HepG2 (cell line): ENCODE results near the gene ZNF106. TPM values are rescaled to one million over a fixed set of nuclear protein-coding genes. Genes with fewer than 3 reads are reported as not detected.

ENCODE experiments used
- IKZF5 ChIP-seq: IDR thresholded peaks from 2 replicates; pipeline ENCODE4 v1.6.1; 2018; ENCODE audit warnings: missing genetic modification reagents, mild to moderate bottlenecking, missing compliant biosample characterization
- NFIB ChIP-seq: sonication (generic); formaldehyde crosslinking; IDR thresholded peaks from 2 replicates; pipeline ENCODE4 v1.9.0; 2021; ENCODE audit warnings: missing genetic modification reagents, mild to moderate bottlenecking, borderline replicate concordance
- ZFP1 ChIP-seq: IDR thresholded peaks from 2 replicates; pipeline ENCODE4 v1.6.1; 2016
- ZFY ChIP-seq: sonication (generic); formaldehyde crosslinking; IDR thresholded peaks from 2 replicates; pipeline ENCODE4 v1.4.0; 2020; ENCODE audit warnings: missing genetic modification reagents
- ZNF296 ChIP-seq: sonication (generic); formaldehyde crosslinking; conservative IDR thresholded peaks from 2 replicates; pipeline ENCODE4 v1.5.0; 2020; ENCODE audit warnings: mild to moderate bottlenecking, missing genetic modification reagents
- ZNF30 ChIP-seq: sonication (generic); formaldehyde crosslinking; IDR thresholded peaks from 2 replicates; pipeline ENCODE4 v1.5.0; 2020; ENCODE audit warnings: mild to moderate bottlenecking, missing genetic modification reagents
- ZNF446 ChIP-seq: sonication (generic); formaldehyde crosslinking; IDR thresholded peaks from 2 replicates; pipeline ENCODE4 v1.5.0; 2020; ENCODE audit warnings: mild to moderate bottlenecking, missing genetic modification reagents
- ZNF567 ChIP-seq: sonication (generic); formaldehyde crosslinking; IDR thresholded peaks from 2 replicates; pipeline ENCODE4 v1.8.1; 2023; ENCODE audit warnings: mild to moderate bottlenecking, missing genetic modification reagents, borderline replicate concordance
- ZNF839 ChIP-seq: sonication (generic); formaldehyde crosslinking; IDR thresholded peaks from 2 replicates; pipeline ENCODE4 v1.4.0; 2020; ENCODE audit warnings: missing genetic modification reagents, mild to moderate bottlenecking, borderline replicate concordance
- polyA plus RNA-seq, 8 experiments: library from polyadenylated mRNA; depleted of rRNA in 3 of 8; stranded (reverse) in 7 of 8; unstranded in 1 of 8; fragments of >200 nt; fragmentation: Illumina TruSeq in 4 of 8; extraction: Trizol in 4 of 8; gene quantifications; 2 replicates each; pipeline versions ENCODE4 v1.2.1 to v1.2.3, GENCODE V29; 2011 to 2016; ENCODE audit warnings: low read depth in 4 of 8, missing spikeins in 1 of 8, mixed read lengths in 1 of 8; ENCODE audit not compliant: insufficient read depth in 1 of 8
- total RNA-seq, 5 experiments: library from RNA; depleted of rRNA; stranded (reverse); fragments of >200 nt; fragmentation: Illumina TruSeq; extraction: Trizol; gene quantifications; 2 replicates each; pipeline ENCODE4 v1.2.3, GENCODE V29; 2016; ENCODE audit warnings: low read depth in 1 of 5
- TF ChIP-seq, protein P1 (sequence below): sonication (generic); formaldehyde crosslinking; conservative IDR thresholded peaks from 2 replicates; pipeline ENCODE4 v1.8.0; 2022; ENCODE audit warnings: missing genetic modification reagents
- TF ChIP-seq, protein P2 (sequence below): sonication (generic); formaldehyde crosslinking; IDR thresholded peaks from 2 replicates; pipeline ENCODE4 v1.4.0; 2020; ENCODE audit warnings: missing genetic modification reagents, borderline replicate concordance
- TF ChIP-seq, protein P3 (sequence below): sonication (generic); formaldehyde crosslinking; IDR thresholded peaks from 2 replicates; pipeline ENCODE4 v1.4.0; 2020; ENCODE audit warnings: mild to moderate bottlenecking, missing genetic modification reagents

ZNF106 gene
- total and polyA plus RNA-seq, 2 of the 13 experiments (the other 11 are each of a cell fraction or from before 2014, with no cell fraction given): 12.5 to 35.1 TPM

DNA sequence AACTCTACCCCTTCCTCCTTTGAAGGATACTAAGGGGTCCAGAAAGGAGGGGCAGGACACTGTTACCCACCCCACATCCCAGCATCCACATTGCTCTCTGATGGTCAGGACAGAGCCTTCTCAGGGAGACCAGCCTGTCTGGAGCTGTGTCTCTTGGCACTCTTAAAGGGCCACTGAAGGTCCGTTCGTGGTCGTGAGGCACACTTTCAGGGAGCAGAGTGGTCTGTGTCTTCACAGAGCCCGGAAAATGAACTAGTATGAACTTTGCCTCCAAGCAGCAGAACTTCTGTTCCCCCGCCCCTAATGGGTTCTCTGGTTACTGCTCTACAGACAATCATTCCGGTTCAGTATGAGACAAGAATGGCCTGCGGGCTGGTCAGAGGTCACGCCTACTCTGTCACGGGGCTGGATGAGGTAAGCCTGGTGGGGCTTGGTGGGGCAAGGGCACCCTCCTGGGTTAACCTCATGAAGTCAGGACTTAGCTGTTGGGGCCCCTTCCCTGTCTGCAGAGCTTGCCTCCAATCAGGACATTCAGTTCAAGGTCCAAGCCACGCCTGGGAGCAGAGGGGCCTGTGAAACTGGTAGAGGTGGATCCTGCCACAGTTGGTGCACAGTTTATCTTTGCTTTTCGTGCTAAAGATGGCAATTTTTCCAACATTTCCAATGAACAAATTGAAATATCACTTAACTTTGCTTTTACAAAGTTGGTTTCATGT, 98.5 kb downstream of the ZNF106 start (continued):
- TF ChIP-seq, protein P1, sequence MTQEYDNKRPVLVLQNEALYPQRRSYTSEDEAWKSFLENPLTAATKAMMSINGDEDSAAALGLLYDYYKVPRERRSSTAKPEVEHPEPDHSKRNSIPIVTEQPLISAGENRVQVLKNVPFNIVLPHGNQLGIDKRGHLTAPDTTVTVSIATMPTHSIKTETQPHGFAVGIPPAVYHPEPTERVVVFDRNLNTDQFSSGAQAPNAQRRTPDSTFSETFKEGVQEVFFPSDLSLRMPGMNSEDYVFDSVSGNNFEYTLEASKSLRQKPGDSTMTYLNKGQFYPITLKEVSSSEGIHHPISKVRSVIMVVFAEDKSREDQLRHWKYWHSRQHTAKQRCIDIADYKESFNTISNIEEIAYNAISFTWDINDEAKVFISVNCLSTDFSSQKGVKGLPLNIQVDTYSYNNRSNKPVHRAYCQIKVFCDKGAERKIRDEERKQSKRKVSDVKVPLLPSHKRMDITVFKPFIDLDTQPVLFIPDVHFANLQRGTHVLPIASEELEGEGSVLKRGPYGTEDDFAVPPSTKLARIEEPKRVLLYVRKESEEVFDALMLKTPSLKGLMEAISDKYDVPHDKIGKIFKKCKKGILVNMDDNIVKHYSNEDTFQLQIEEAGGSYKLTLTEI (CRISPR knock-in tag): no peak
- TF ChIP-seq ZFP1 (CRISPR knock-in tag): peak; percentile 69; the same call in 1 of the 2 replicates
- TF ChIP-seq, protein P2, sequence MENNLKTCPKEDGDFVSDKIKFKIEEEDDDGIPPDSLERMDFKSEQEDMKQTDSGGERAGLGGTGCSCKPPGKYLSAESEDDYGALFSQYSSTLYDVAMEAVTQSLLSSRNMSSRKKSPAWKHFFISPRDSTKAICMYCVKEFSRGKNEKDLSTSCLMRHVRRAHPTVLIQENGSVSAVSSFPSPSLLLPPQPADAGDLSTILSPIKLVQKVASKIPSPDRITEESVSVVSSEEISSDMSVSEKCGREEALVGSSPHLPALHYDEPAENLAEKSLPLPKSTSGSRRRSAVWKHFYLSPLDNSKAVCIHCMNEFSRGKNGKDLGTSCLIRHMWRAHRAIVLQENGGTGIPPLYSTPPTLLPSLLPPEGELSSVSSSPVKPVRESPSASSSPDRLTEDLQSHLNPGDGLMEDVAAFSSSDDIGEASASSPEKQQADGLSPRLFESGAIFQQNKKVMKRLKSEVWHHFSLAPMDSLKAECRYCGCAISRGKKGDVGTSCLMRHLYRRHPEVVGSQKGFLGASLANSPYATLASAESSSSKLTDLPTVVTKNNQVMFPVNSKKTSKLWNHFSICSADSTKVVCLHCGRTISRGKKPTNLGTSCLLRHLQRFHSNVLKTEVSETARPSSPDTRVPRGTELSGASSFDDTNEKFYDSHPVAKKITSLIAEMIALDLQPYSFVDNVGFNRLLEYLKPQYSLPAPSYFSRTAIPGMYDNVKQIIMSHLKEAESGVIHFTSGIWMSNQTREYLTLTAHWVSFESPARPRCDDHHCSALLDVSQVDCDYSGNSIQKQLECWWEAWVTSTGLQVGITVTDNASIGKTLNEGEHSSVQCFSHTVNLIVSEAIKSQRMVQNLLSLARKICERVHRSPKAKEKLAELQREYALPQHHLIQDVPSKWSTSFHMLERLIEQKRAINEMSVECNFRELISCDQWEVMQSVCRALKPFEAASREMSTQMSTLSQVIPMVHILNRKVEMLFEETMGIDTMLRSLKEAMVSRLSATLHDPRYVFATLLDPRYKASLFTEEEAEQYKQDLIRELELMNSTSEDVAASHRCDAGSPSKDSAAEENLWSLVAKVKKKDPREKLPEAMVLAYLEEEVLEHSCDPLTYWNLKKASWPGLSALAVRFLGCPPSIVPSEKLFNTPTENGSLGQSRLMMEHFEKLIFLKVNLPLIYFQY: no peak
- TF ChIP-seq, protein P3, sequence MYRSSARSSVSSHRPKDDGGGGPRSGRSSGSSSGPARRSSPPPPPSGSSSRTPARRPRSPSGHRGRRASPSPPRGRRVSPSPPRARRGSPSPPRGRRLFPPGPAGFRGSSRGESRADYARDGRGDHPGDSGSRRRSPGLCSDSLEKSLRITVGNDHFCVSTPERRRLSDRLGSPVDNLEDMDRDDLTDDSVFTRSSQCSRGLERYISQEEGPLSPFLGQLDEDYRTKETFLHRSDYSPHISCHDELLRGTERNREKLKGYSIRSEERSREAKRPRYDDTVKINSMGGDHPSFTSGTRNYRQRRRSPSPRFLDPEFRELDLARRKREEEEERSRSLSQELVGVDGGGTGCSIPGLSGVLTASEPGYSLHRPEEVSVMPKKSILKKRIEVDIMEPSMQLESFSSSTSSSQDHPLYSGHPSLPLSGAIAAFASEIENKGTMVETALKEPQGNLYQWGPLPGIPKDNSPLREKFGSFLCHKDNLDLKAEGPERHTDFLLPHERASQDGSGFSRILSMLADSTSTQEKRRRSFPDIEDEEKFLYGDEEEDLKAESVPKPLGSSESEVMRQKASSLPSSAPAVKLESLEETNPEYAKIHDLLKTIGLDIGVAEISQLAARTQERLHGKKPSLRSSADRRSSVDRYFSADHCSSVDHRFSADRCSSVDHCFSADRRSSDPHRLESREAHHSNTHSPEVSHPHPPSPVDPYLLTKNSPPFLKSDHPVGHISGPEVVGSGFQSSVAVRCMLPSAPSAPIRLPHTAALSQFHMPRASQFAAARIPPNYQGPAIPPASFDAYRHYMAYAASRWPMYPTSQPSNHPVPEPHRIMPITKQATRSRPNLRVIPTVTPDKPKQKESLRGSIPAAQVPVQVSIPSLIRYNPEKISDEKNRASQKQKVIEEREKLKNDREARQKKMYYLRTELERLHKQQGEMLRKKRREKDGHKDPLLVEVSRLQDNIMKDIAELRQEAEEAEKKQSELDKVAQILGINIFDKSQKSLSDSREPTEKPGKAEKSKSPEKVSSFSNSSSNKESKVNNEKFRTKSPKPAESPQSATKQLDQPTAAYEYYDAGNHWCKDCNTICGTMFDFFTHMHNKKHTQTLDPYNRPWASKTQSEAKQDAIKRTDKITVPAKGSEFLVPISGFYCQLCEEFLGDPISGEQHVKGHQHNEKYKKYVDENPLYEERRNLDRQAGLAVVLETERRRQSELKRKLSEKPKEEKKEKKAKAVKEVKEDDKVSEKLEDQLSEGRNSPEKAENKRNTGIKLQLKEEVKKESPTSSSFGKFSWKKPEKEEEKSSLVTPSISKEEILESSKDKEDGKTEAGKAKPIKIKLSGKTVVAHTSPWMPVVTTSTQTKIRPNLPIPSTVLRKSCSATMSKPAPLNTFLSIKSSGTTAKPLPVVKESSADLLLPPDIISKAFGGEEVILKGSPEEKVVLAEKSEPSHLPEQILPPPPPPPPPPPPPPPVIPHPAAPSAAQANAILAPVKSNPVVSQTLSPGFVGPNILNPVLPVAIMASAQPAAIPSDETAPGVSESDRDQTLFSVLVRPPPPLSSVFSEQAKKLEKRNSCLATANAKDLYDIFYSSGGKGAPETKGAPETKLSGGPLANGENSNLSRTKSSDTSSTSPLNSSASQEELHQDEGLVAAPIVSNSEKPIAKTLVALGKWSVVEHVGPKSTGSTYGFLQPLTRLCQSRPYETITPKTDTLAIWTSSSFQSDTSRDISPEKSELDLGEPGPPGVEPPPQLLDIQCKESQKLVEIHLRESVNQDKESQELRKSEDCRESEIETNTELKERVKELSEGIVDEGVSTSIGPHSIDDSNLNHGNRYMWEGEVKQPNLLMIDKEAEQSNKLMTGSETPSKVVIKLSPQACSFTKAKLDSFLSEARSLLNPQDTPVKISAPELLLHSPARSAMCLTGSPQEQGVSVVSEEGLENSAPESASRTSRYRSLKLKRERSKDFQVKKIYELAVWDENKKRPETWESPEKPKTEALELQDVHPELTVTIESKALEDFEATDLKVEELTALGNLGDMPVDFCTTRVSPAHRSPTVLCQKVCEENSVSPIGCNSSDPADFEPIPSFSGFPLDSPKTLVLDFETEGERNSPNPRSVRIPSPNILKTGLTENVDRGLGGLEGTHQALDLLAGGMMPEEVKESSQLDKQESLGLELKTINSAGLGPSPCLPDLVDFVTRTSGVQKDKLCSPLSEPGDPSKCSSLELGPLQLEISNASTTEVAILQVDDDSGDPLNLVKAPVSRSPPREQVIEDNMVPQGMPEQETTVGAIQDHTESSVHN (CRISPR knock-in tag): no peak
- TF ChIP-seq ZNF567 (CRISPR knock-in tag): peak; percentile 45; the same call in 1 of the 2 replicates
- peak; percentile 70; the same call in 1 of the 2 replicates for TF ChIP-seq IKZF5 (CRISPR knock-in tag)
- TF ChIP-seq ZNF296 (CRISPR knock-in tag): no peak
- no peak for TF ChIP-seq ZNF30
- no peak for TF ChIP-seq NFIB (CRISPR knock-in tag)
- TF ChIP-seq ZFY (CRISPR knock-in tag): peak; percentile 75
- no peak for TF ChIP-seq ZNF446 (CRISPR knock-in tag)
- TF ChIP-seq ZNF839 (CRISPR knock-in tag): no peak
